H9 (cell line): ENCODE results near the gene SCUBE2. TPM values are rescaled to one million over a fixed set of nuclear protein-coding genes. Genes with fewer than 3 reads are reported as not detected.

Source experiments
- DNase-seq: peaks from one replicate; pipeline ENCODE4 v3.0.0-alpha.2; 2017
- H2AFZ ChIP-seq: one replicate; pipeline ENCODE4 v1.6.1; 2013; ENCODE audit warnings: mild to moderate bottlenecking, low read length, control low read depth, moderate library complexity
- H2AK5ac ChIP-seq: 2 replicates; pipeline ENCODE4 v1.6.1; 2013; ENCODE audit warnings: low read length, control low read depth, mixed read lengths; ENCODE audit not compliant: insufficient read length
- H2BK120ac ChIP-seq: one replicate; pipeline ENCODE4 v1.6.1; 2013; ENCODE audit warnings: low read depth, mild to moderate bottlenecking, low read length, control low read depth, inconsistent platforms; ENCODE audit not compliant: poor library complexity, severe bottlenecking
- H2BK12ac ChIP-seq: 2 replicates; pipeline ENCODE4 v1.6.1; 2013; ENCODE audit warnings: low read length, control low read depth, mixed read lengths, low read depth; ENCODE audit not compliant: insufficient read length
- H2BK15ac ChIP-seq: 2 replicates; pipeline ENCODE4 v1.6.1; 2013; ENCODE audit warnings: low read depth, low read length, control low read depth
- H2BK20ac ChIP-seq: one replicate; pipeline ENCODE4 v1.6.1; 2013; ENCODE audit warnings: low read depth, mild to moderate bottlenecking, low read length, control low read depth, inconsistent platforms; ENCODE audit not compliant: poor library complexity, severe bottlenecking
- H2BK5ac ChIP-seq: 2 replicates; pipeline ENCODE4 v1.6.1; 2013; ENCODE audit warnings: low read length, control low read depth, mixed read lengths; ENCODE audit not compliant: insufficient read length
- H3K14ac ChIP-seq: 2 replicates; pipeline ENCODE4 v1.6.1; 2013; ENCODE audit warnings: low read length, control low read depth; ENCODE audit not compliant: insufficient read depth
- H3K18ac ChIP-seq: 2 replicates; pipeline ENCODE4 v1.6.1; 2013; ENCODE audit warnings: low read depth, mild to moderate bottlenecking, mixed read lengths, low read length, control low read depth; ENCODE audit not compliant: insufficient read length
- H3K23ac ChIP-seq: 2 replicates; pipeline ENCODE4 v1.6.1; 2013; ENCODE audit warnings: low read length, control low read depth, mixed read lengths, low read depth; ENCODE audit not compliant: insufficient read length
- H3K23me2 ChIP-seq: 2 replicates; pipeline ENCODE4 v1.6.1; 2013; ENCODE audit warnings: low read depth, mild to moderate bottlenecking, mixed read lengths, low read length, control low read depth; ENCODE audit not compliant: insufficient read length, poor library complexity, severe bottlenecking
- H3K27ac ChIP-seq: 2 replicates; pipeline ENCODE4 v1.5.1; 2013; ENCODE audit warnings: low read length, control low read depth, mixed read lengths, low read depth; ENCODE audit not compliant: insufficient read length
- H3K27me3 ChIP-seq: 2 replicates; pipeline ENCODE4 v1.6.1; 2013; ENCODE audit warnings: low read length, control low read depth, inconsistent platforms; ENCODE audit not compliant: insufficient read depth
- H3K4ac ChIP-seq: 2 replicates; pipeline ENCODE4 v1.6.1; 2013; ENCODE audit warnings: low read depth, mild to moderate bottlenecking, control low read depth, inconsistent platforms, low read length, moderate library complexity
- H3K4me1 ChIP-seq: 2 replicates; pipeline ENCODE4 v1.6.1; 2013; ENCODE audit warnings: low read length, control low read depth, inconsistent platforms; ENCODE audit not compliant: insufficient read depth
- H3K4me2 ChIP-seq: 2 replicates; pipeline ENCODE4 v1.6.1; 2013; ENCODE audit warnings: low read length, control low read depth, mixed read lengths; ENCODE audit not compliant: insufficient read length, insufficient read depth
- H3K56ac ChIP-seq: 2 replicates; pipeline ENCODE4 v1.6.1; 2013; ENCODE audit warnings: low read depth, mild to moderate bottlenecking, mixed read lengths, low read length, control low read depth; ENCODE audit not compliant: insufficient read length
- H3K79me1 ChIP-seq: 2 replicates; pipeline ENCODE4 v1.6.1; 2013; ENCODE audit warnings: low read depth, mild to moderate bottlenecking, moderate library complexity, low read length, control low read depth, inconsistent platforms; ENCODE audit not compliant: insufficient read depth, poor library complexity, severe bottlenecking
- H3K79me2 ChIP-seq: 2 replicates; pipeline ENCODE4 v1.6.1; 2013; ENCODE audit warnings: low read length, control low read depth, inconsistent platforms; ENCODE audit not compliant: insufficient read depth
- H3K9ac ChIP-seq: 2 replicates; pipeline ENCODE4 v1.6.1; 2013; ENCODE audit warnings: low read length, control low read depth, mixed read lengths; ENCODE audit not compliant: insufficient read length; ENCODE audit errors: extremely low read depth
- H3K9me3 ChIP-seq: one replicate; pipeline ENCODE4 v1.6.1; 2013; ENCODE audit warnings: low read depth, low read length, inconsistent platforms; ENCODE audit not compliant: control insufficient read depth
- H3T11ph ChIP-seq: one replicate; pipeline ENCODE4 v1.6.1; 2013; ENCODE audit warnings: mild to moderate bottlenecking, low read length, control low read depth, inconsistent platforms
- H4K20me1 ChIP-seq: one replicate; pipeline ENCODE4 v1.6.1; 2013; ENCODE audit not compliant: control insufficient read depth, insufficient read length, insufficient read depth
- H4K5ac ChIP-seq: 2 replicates; pipeline ENCODE4 v1.6.1; 2013; ENCODE audit warnings: low read depth, mild to moderate bottlenecking, mixed read lengths, low read length, control low read depth; ENCODE audit not compliant: insufficient read length
- H4K8ac ChIP-seq: replicated peaks from 2 replicates; pipeline ENCODE4 v1.6.1; 2013; ENCODE audit warnings: low read length, control low read depth, mixed read lengths, low read depth; ENCODE audit not compliant: insufficient read length
- H4K91ac ChIP-seq: 2 replicates; pipeline ENCODE4 v1.6.1; 2013; ENCODE audit warnings: low read depth, mild to moderate bottlenecking, moderate library complexity, mixed read lengths, low read length, control low read depth; ENCODE audit not compliant: insufficient read length
- H3K27ac Mint-ChIP-seq, 3 experiments: 2 replicates in 2 of 3; 3 replicates in 1 of 3; pipeline ENCODE4 v1.8.0; 2020 to 2021; ENCODE audit warnings: mixed read lengths in 3 of 3, mild to moderate bottlenecking in 1 of 3, moderate library complexity in 1 of 3
- H3K27me3 Mint-ChIP-seq: 2 replicates; pipeline ENCODE4 v1.8.0; 2021; ENCODE audit warnings: low read depth, mild to moderate bottlenecking, moderate library complexity, mixed read lengths
- H3K36me3 Mint-ChIP-seq, 3 experiments: 2 replicates in 2 of 3; 3 replicates in 1 of 3; pipeline ENCODE4 v1.8.0; 2020 to 2021; ENCODE audit warnings: low read depth in 3 of 3, mixed read lengths in 3 of 3; ENCODE audit not compliant: insufficient read depth in 1 of 3
- H3K4me1 Mint-ChIP-seq, 2 experiments: 2 replicates each; pipeline ENCODE4 v1.8.0; 2020; ENCODE audit warnings: mixed read lengths in 2 of 2
- H3K4me3 Mint-ChIP-seq, 2 experiments: 2 replicates in 1 of 2; 3 replicates in 1 of 2; pipeline ENCODE4 v1.8.0; 2020 to 2021; ENCODE audit warnings: mild to moderate bottlenecking in 2 of 2, mixed read lengths in 2 of 2, moderate library complexity in 1 of 2
- H3K9me3 Mint-ChIP-seq, 2 experiments: 2 replicates in 1 of 2; 3 replicates in 1 of 2; pipeline ENCODE4 v1.8.0; 2020; ENCODE audit warnings: mild to moderate bottlenecking in 2 of 2, mixed read lengths in 2 of 2, moderate library complexity in 1 of 2
- WGBS: extraction: QIAGEN DNeasy Blood & Tissue Kit; methylation state at CpG from one replicate; pipeline ENCODE4 v1.1.7; 2013; ENCODE audit warnings: missing lambda C conversion rate, low lambda C conversion rate, mixed read lengths; ENCODE audit not compliant: insufficient read length; ENCODE audit errors: extremely low coverage; 5-methylcytosine and 5-hydroxymethylcytosine counted together
- total RNA-seq: library from RNA; stranded (reverse); gene quantifications from 2 replicates; pipeline ENCODE4 v1.2.1, GENCODE V29; 2021
- TF ChIP-seq, protein P1 (sequence below): fragments of 200-600 bp; sonication (generic); conservative IDR thresholded peaks from 3 replicates; pipeline ENCODE4 v1.8.0; 2021; ENCODE audit warnings: antibody characterized with exemption, mild to moderate bottlenecking

Gene SCUBE2
- total RNA-seq, 1 experiment from 2014 or later, result 1.6 TPM

DNA sequence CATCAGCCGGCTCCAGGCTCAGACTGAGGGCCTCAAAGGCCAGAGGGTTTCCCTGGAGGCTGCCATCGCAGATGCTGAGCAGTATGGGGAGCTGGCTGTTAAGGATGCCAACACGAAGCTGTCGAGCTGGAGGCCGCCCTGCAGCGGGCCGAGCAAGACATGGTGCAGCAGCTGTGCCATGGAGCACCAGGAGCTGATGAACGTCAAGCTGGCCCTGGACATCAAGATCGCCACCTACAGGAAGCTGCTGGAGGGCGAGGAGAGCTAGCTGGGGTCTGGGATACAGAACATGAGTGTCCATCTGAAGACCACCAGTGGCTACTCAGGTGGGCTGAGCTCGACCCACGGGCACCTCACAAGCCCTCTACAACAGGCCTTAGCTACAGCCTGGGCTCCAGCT is 4.0 kb upstream of the SCUBE2 start:
- no CpG with 5 or more reads among the region's 12 CpGs for WGBS

More for the DNA sequence above, 4.0 kb upstream of the SCUBE2 start:
- Histone ChIP-seq H4K20me1 (no peaks in the 10 kb centered on the region), H2BK120ac (no peak overlapping the region), H2BK20ac (no peak overlapping the region), H3K79me1 (no peaks in the 10 kb centered on the region), H3K27ac (no peak overlapping the region), H2BK15ac (no peak overlapping the region), H3T11ph (no peak overlapping the region), H3K9ac (no peak overlapping the region), H3K23me2 (peaks cover 8% of the 10 kb centered on the region), H3K18ac (no peak overlapping the region), H2AFZ (no peak overlapping the region), H3K14ac (no peak overlapping the region), H2AK5ac (no peak overlapping the region), H2BK12ac (no peak overlapping the region), H3K23ac (no peak overlapping the region), H3K9me3 (no peaks in the 10 kb centered on the region), H4K8ac (no peak overlapping the region), H3K56ac (no peak overlapping the region), H3K27me3 (peaks cover 4% of the 10 kb centered on the region; the same call in 1 of the 2 replicates), H3K4me1 (no peaks in the 10 kb centered on the region), H3K79me2 (no peaks in the 10 kb centered on the region), H3K4me2 (no peak overlapping the region), H4K91ac (no peak overlapping the region), H4K5ac (no peak overlapping the region), H2BK5ac (no peak overlapping the region), H3K4ac (no peak overlapping the region)
- Mint-ChIP-seq H3K36me3 (peaks cover 0 to 2% (median 0%) of the 10 kb centered on the region in 3 experiments; a peak in 2 of 7 replicates), H3K27ac (no peak overlapping the region), H3K9me3 (no peaks in the 10 kb centered on the region; a peak in 1 of 5 replicates), H3K4me3 (no peak overlapping the region), H3K27me3 (peaks cover 28% of the 10 kb centered on the region), H3K4me1 (peaks cover 9 to 11% of the 10 kb centered on the region in 2 experiments)
- TF ChIP-seq, protein P1, sequence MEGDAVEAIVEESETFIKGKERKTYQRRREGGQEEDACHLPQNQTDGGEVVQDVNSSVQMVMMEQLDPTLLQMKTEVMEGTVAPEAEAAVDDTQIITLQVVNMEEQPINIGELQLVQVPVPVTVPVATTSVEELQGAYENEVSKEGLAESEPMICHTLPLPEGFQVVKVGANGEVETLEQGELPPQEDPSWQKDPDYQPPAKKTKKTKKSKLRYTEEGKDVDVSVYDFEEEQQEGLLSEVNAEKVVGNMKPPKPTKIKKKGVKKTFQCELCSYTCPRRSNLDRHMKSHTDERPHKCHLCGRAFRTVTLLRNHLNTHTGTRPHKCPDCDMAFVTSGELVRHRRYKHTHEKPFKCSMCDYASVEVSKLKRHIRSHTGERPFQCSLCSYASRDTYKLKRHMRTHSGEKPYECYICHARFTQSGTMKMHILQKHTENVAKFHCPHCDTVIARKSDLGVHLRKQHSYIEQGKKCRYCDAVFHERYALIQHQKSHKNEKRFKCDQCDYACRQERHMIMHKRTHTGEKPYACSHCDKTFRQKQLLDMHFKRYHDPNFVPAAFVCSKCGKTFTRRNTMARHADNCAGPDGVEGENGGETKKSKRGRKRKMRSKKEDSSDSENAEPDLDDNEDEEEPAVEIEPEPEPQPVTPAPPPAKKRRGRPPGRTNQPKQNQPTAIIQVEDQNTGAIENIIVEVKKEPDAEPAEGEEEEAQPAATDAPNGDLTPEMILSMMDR, result peak; percentile 65
- peak; percentile 43 for DNase-seq
